Colon (tissue), 2 donors: ENCODE results near the gene CALHM2.
"Not testable (repeated sequence)": the region's sequence is repeated elsewhere in the genome, so short reads cannot be mapped to it uniquely, and the experiment has no call there.

Source experiments
- FAIRE-seq: peaks from 2 replicates; lab custom pipeline; 2012; peaks lifted over from hg19 to GRCh38; lab: Jason Lieb, UNC
- donor health status: control.
- donor health status: control.

CALHM2 gene, protein sequence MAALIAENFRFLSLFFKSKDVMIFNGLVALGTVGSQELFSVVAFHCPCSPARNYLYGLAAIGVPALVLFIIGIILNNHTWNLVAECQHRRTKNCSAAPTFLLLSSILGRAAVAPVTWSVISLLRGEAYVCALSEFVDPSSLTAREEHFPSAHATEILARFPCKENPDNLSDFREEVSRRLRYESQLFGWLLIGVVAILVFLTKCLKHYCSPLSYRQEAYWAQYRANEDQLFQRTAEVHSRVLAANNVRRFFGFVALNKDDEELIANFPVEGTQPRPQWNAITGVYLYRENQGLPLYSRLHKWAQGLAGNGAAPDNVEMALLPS

DNA sequence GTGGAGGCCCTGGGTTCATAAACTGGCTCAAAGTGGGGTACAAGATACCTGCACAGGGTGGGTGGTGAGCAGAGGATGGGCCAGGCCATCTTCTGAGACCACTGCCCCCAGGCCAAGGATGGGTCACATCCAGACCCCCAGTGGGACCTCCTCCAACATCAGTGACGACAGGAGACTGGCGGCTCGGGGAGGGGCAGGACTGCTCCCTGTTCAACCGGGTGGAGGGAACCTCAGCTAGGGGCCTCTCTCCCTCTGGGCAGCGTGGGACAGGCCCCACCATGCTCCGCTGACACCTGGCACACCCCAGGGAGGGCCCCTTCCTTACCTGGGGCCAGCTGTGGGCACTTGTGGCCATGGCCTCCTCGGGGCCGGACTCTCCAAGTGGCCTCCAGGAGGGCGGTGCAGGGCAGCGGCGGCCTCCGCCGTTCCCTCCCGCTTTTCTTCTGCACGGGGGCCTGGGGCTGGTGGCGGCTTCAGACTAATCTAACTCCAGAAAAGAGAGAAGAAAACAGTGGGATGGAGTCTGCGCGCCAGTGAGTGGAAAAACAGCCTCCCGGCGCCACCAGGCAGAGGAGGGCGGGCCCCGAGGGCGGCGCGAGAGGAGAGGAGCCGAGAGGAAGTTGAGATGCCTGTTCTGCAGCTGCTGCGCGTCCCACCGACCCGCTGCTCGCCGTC lies at the start of gene CALHM2:
CALHM2 (minus strand) TSS at position 540 of the 675 bp plus-strand sequence. CDS start 2,429 bp downstream, outside the sequence.
- no peak for FAIRE-seq

DNA sequence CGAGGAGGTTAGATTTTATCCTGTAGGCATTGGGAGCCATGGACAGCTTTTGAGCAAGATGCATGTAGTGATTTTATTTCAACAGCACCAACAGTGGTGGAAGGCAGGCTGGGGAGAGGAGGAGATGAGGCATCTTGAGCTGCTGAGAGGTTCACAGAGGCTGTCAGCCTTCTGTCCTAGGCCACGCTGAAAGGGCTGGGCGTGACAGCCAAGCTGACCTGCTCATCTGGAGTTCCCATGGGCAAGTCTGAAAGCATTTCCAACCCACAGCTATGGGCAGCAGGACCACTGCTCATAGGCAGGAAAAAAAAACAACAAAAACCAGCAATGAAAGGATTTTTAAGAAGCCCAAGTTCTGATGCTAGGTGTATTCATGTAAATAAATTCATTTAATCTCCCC lies 49.0 kb upstream of the CALHM2 start:
- no peak for FAIRE-seq

DNA sequence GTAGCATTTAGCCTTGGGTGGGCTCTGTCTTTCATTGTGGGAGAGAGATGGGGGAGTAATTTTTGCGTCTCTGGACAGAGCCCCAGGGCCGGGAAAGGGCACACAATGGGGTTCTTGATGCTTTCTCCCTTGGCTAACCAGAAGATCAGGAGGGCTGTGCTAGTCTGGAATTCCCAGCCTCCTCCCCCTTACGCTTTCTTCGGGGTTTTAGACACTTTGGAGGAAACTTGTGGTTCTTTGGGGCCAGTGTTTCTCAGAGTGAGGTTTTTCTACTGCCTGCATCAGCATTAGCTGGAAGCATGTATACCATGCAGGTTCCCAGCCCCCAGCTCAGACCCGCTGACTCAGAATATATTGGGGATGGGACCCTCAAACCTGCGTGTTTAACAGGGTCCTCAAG lies 48.3 kb upstream of the CALHM2 start:
- FAIRE-seq, result no peak

DNA sequence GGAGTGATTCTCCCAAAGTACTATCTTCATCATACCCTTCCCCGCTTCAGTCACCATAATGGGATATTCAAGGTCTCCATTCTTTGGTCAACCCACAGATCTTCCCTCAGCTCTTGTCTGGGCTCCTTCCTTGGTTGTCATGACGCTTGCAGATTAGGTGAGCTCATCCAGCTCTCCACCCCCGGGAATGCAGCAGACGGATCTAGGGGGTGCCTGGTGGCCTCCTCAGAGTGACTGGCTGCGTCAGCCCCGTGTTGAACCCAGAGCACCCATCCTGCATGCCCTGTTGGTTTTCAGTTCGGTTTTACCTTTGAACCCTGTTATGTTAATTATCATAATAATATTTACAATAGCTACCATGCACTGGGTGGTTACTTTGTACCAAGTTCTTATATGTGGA lies 47.7 kb upstream of the CALHM2 start:
- no peak for FAIRE-seq

DNA sequence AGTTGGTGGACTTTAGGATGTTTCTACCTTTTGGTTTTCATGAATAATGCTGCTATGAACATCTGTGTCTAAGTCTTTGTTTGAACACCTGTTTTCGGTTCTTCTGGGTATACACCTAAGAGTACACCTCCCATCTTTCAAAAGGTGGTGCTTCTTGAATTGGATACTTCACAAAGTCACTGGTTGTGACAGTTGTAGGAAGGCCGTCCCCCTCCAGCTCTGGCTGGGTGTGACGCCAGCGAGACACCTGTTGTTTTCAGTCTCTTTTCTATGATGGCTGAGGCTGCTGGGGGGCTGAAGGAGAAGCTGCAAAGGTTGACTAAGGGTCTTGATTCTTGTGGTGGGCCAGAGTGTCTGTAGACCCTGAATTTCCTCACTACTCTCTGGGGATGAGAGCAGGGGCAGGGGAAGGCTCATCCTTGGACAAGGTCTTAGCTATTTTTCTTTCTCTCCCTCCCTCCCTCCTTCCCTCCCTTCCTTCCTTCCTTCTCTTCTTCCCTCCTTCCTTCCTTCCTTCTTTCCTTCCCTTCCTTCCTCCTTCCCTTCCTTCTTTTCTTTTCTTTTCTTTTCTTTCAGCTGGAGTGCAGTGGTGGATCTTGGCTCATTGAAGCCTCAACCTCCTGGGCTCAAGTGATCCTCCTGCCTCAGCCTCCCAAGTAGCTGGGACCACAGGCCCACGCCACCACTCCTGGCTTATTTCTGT lies 46.9 kb upstream of the CALHM2 start:
- FAIRE-seq, result no peak

DNA sequence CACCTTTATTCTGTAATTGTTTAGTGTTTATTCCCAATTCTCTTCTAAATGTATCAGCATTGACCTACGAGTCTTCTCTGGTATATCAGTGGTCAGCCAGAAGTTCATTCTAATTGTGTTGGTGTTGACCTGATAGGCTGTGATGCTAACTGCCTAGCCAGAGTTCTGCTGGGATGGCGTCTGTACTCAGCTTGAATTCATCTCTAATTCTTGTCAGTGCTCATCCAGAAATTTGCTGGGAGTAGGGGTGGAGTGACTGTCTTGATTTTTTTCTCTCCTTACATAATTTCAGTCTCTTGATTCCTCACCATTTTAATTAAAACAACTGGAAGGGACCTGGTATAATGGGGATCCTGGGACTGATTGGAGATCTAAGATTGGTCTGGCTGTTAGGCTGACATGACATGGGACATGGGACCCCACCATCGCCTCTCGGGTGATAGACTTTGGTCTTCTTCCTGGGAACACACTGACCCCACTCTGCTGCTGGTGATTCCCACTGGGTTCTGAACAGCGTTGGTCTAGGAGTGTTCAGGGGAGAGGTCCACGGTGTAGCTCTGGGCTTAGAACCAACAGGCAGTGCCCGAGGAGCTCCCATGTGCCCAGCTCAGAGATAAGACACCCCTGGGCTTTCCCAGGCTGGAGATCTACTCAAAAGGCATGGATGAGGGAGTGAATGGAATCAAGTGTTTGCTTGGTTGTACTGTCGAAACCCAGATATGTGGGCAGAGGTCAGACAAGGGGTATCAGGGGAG lies 45.2 kb upstream of the CALHM2 start:
- no peak for FAIRE-seq

DNA sequence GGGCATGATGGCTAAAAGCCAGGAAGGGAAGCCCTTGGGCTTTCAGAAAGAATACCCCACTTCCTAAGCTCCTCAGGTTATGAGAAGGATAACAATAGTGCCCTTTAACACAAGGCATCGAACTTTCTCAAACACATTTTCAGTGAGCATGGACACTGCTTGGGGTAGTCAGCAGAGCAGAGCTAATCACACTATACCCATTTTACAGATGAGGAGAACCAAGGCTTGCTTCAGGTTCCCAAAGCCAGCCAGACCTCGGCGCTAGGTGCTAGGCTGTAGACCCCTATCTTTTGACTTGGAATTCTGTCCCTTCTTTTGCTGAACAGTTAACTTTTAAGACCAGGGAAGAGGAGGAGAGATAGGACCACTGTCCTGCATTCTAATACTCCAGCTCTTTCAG lies 43.2 kb upstream of the CALHM2 start:
- FAIRE-seq, result no peak

DNA sequence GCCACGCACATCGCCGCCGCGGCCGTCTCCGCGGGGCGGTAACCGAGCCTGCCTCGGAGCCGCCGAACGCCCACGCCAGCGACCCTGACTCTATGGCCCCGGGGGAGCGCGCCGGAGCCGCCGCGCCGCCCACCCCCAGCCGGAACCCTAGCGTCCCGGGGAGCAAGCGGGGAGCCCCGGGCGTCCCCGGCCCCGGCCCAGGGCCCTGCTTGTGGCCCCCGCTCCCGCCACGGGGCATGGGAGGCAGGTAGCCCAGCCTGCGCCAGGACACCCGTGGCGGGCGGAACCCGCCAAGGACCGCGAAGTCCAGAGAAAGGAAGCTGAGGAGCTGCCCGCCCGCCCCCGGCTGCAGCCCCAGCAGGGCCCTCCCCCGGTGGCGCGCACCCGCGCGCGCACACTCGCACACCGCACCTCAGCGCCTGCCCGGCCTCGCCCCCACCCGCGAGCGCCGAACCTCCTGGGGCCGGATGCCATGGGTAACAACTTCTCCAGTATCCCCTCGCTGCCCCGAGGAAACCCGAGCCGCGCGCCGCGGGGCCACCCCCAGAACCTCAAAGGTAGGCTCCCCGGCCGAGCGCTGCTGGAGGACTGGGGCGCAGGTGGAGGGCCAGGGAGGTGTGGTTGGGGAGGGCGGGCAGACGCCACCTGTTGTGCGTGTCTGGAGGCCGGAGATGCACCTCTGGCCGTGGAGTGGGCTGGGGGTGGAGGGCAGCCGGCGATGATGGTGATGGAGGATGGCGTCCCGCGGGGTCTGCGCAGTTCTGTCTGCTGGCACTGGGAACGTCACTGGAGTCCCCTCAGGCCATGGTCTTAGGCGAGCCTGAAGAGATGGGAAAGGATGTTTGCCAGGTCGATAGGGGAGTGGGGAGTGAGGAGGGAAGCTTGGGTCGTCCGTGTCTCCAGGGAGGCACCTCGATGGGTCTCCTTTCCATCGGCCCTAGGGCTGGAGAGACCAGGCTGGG lies 42.0 kb upstream of the CALHM2 start:
- FAIRE-seq, result no peak

DNA sequence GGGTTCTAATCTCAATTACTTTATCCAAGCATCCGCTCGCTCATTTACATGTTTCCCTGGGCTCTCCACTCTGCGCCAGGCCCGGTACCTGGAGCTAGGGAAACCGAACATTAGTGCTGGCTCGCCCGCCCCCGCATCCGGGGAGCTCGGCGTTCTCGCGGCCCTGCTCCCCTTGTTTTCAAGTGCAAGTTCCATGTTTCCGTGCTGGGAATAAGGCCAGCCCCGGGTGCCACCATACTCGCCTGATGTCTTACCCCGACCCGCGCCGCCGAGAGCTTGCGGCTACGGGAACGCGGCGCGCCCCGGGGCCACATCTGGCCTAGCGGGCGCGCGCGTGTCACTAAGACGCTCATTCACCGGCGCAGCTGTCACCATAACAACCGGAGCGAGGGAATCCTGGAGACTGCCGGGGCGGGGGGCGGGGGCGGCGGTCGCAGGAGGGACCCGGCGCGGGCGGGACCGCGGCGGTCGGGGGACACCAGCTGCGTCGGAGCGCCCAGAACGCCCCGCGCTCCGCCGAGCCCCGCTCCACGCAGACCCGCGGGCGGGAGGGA lies 41.3 kb upstream of the CALHM2 start, which contains the start of gene NEURL1:
NEURL1 (plus strand) TSS at position 344 of the 554 bp plus-strand sequence. CDS start 683 bp downstream, outside the sequence.
- no peak for FAIRE-seq

DNA sequence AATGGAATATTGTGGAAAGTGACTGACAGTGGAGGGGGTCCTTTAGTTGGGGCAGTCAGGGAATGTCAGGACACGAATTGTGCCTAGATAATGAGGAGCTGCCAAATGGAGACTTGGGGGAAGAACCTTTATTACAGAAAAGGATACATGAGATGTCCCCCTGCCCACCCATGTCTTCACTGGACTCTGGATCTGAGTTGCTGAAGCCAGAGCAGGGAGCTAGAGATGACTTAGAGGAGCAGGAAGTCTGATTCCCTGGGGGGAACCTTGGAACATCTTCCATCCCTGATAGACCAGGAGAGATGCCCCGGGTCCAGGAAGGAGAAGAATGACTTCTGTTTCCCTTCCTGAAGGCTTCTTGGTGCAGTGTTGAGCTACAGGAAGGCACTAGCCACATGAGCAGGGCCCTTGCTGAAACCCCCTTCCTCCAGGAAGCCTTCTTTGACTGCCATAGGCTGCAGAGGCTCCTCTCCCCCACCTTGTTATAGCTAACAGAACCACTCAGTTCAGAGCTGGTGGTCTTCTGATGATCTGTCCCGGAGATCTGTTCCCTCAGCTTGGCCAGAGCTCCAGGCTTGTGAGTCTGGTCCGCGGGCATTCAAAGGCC lies 40.6 kb upstream of the CALHM2 start:
- no peak for FAIRE-seq

DNA sequence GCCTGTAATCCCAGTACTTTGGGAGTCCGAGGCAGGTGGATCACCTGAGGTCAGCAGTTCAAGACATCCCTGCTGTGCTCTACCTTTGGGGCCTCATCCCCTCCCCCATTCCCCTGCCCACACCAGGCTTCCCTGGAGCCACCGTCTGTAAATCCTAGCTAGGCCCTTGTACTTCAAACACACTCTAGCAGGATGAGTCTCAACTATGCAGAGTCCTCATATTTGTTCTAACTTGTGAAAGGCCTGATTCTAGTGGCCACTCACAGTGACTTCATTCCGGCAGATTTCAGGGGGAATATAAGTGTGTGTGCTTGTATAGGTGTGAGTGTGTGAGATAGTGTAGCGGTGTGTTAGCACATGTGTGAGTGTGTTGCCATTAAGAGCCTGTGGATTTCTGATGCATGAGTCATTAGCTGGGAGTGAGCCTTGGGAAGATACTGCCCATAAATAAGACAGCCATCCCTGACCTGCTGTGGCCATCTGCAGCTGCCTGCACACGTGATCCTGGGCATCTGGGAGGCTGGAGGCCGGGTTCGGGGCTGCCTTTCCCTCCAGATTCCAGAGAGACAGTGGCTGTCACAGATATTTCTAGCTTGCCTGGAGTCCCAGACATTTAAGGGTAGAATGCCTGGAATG lies 39.7 kb upstream of the CALHM2 start:
- no peak for FAIRE-seq

DNA sequence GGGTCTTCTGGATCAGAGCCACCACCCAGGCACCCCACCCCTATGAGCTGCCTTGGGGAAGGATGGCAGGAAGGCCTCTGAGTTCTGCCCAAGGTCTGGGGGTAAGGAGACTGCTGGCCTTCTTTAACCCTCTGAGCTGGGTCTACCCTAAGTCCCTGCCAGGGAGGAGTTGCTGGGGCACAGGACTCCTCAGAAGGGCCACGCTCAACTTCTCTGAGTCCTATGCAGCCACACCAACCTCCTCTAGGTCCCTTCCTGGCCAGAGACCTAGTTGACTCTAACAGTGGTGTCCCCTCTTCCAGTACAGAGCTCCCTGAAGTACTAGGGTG lies 38.8 kb upstream of the CALHM2 start:
- FAIRE-seq, result no peak

DNA sequence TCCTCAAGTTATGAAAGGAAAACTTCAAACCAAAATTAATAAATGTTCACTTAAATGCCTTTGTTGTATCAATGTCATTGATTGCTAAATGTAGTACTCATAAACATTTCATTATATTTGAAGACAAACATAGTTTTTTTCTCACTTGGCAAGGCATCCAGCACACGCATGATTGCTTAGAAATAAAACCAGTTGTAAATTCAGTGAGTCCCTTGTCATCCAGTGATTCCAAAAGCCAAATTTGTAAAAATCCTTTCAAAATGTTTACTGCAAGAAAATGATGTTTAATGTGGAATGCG lies 35.2 kb upstream of the CALHM2 start:
- FAIRE-seq, result no peak

DNA sequence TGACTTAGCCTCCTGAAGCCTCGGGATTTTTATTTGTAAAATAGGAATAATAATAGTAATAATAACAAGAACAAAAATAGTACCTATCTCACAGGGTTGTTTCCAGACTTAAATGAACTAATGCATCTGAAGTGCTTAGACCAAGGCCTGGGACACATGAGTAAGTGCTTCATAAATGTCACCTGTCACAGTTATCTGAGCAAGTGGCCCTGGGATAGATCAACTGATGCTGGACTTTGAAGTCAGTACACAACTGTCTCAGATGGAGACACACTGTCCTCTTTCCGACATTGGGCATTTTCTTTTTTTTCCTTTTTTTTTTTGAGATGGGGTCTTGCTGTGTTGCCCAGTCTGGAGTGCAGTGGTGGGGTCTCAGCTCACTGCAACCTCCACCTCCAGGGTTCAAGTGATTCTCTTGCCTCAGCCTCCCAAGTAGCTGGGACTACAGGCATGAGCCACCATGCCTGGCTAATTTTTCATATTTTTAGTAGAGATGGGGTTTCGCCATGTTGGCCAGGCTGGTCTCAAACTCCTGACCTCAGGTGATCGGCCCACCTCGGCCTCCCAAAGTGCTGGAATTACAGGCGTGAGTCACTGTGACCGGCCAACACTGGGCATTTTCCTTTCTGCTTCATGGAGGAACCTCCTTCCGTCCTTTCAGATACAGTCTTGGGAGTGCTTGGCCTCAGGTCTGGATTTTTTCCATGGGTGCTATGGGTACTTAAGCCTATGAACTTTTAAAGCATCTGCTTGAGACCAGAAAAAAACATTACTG lies 34.7 kb upstream of the CALHM2 start:
- not testable (repeated sequence) for FAIRE-seq

DNA sequence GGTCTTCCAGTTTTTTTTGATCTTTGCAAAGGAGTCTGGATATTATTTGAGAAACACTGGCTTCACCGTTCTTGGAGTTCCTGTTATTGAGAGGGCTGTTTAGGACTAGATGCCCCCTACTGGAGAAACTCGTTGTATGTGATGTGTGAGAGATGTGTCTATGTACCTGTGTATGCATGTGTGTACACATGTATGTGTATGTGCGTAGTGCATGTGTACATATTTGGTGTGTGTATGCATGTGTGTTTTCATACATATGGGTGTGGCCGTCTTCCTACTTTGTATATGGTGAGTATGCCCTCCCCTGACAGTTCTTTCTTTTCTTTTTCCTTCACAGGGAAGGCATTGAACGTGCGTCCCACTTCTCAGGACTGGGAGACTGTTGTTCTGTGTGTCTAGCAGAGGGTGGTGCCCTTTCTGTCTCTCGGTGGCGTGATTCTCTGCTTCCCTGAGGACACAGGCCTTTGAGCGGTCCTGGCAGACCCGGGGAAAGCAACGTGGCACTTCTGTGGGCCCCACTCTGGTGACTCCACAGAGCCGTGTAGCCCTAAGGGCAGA lies 29.9 kb upstream of the CALHM2 start:
- no peak for FAIRE-seq

DNA sequence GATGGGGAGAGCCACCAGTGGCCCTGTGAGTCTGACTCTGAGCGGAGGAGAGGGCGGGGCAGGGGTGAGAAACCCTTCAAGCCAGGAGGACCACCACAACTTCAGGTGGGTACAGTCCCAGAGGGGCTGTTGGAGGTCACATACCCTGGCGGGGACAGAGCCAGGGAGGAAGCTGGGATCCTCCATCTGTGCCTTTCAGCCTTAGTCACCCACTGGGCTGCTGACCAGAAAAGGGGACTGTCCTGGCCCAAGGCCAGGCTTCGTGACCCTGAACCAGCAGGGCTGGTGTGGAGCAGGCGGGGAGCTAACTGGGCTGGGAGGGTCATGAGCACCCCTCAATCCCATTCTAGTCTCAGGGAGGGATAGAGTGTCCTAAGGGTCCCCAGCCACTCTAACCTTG lies 28.4 kb upstream of the CALHM2 start:
- no peak for FAIRE-seq

DNA sequence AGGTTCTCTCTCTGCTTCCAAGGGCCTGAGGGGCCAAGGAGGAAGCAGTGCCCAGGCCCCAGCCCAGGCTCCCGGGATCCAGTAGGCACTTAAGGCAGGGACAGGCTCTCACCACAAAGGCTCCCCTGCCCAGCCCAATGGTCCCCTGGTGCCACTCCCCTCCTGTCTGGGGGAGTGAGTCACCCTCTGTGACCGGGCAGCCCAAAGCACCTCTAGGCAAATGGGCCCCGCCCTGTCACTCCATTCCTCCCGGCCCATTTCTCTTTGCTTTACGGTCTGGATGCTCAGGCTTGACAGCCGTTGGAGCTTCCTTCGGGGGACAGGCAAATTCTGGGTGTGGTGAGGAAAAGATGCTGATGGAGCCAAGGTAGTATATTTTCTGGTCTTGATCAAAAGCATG lies 27.0 kb upstream of the CALHM2 start, which contains the start of gene CALHM3:
CALHM3 (minus strand) TSS at position 106 of the 400 bp plus-strand sequence. CDS start 208 bp downstream, outside the sequence.
- FAIRE-seq, result no peak

DNA sequence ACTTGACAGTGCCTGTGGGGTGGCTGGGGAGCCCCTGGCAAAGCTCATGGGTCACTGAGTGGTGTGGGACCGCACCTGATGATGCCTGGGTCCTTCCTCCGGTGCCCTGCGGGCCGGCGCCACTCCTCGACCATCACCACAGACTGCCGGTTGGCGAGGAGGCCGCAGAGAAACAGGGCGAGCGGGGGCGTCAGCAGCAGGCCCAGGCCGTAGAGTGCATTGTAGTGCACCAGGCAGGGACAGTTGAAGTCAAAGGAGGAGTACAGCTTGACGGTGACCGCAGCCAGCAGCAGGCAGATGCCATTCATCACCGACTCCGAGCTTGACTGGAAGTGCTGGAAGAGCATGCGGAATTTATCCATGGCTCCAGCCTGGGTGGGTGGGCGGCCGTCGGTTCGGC lies 26.5 kb upstream of the CALHM2 start:
- no peak for FAIRE-seq
